Esophagus (tissue), 2 donors: Measurements from ENCODE around the gene FLT3LG. TPM values are rescaled to one million over a fixed set of nuclear protein-coding genes. Genes with fewer than 3 reads are reported as not detected.
"Not testable (repeated sequence)": the region's sequence is repeated elsewhere in the genome, so short reads cannot be mapped to it uniquely, and the experiment has no call there.

Source experiments
- H3K27ac ChIP-seq, 2 donors: one replicate each; pipeline ENCODE4 v1.5.1; 2013; ENCODE audit warnings: low read depth in 2 of 2, mild to moderate bottlenecking in 2 of 2, inconsistent platforms in 1 of 2, low read length in 1 of 2, moderate library complexity in 1 of 2
- H3K27me3 ChIP-seq, 2 donors: one replicate each; pipeline ENCODE4 v1.6.1; 2013; ENCODE audit warnings: low read length in 2 of 2, control low read depth in 1 of 2, mild to moderate bottlenecking in 1 of 2; ENCODE audit not compliant: insufficient read depth in 2 of 2, control insufficient read depth in 1 of 2
- H3K36me3 ChIP-seq, 2 donors: one replicate each; pipeline ENCODE4 v1.6.1; 2013; ENCODE audit warnings: low read length in 1 of 2; ENCODE audit not compliant: control insufficient read depth in 2 of 2, insufficient read depth in 2 of 2
- H3K4me1 ChIP-seq, 2 donors: one replicate each; pipeline ENCODE4 v1.6.1; 2013; ENCODE audit warnings: low read length in 1 of 2; ENCODE audit not compliant: control insufficient read depth in 2 of 2, insufficient read depth in 2 of 2
- H3K4me3 ChIP-seq, 2 donors: one replicate each; pipeline ENCODE4 v1.5.1; 2013; ENCODE audit warnings: low read length in 2 of 2, mild to moderate bottlenecking in 2 of 2, low read depth in 1 of 2, moderate library complexity in 1 of 2
- H3K9me3 ChIP-seq, 2 donors: one replicate each; pipeline ENCODE4 v1.6.1; 2013; ENCODE audit warnings: mild to moderate bottlenecking in 2 of 2, low read depth in 1 of 2, low read length in 1 of 2, moderate library complexity in 1 of 2; ENCODE audit not compliant: control insufficient read depth in 2 of 2, insufficient read depth in 1 of 2
- WGBS, 2 donors: extraction: QIAGEN DNeasy Blood & Tissue Kit; methylation state at CpG; one replicate each; pipeline ENCODE4 v1.1.7; 2013; 5-methylcytosine and 5-hydroxymethylcytosine counted together
- polyA plus RNA-seq, 2 donors: library from polyadenylated mRNA; stranded (reverse); fragments of 200-250 nt; gene quantifications; one replicate each; pipeline ENCODE4 v1.2.3, GENCODE V29; 2013
- donor health status: healthy with polysubstance abuse.
- donor health status: Bipolar disorder and iron deficiency.

Gene FLT3LG
- polyA plus RNA-seq, 2 donors: 7.2 to 9.5 TPM

DNA sequence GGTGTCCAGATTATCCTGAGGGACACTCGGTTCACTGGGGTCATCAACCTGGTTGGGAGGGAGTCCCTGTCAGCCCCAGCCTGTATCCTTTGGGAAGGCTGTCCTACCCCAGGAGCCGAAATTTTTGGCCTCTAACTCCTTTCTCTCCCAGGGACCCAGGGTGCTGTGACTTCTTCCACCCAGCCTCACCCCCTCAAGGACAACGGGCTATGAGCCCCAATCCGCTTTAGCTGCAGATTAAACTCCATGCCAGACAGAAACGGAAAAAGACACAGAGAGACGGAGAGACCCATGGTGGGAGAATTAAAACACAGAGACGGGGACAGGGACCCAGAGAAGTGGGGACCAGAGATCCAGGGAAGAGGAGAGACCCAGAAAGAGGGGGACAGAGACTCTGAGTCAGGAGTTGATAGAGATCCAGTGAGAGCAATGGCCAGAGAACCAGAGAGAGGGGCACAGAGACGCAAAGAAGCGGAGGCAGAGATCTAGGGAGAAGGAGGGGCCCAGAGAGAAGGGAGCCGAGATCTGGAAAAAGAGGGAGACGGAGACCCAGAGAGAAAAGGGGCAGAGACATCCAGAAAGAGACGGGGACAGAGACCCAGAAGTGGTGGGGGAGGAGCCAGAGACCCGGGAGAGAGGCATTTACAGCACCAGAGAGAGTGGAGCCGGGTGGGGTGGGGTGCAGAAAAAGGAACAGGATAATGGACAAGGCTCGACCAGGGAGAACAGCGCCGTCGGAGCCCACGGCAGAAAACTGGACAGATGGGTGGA is 33.4 kb upstream of the FLT3LG start:
- WGBS, 2 donors: 20 to 33% methylated on average over 14 to 18 of the region's 19 CpGs
- Histone ChIP-seq H3K36me3 (no peaks in the 10 kb centered on the region), H3K9me3 (peaks cover 0 to 5% of the 10 kb centered on the region in 2 donors), H3K27ac (no peak overlapping the region), H3K27me3 (peaks cover 0 to 12% of the 10 kb centered on the region in 2 donors), H3K4me3 (no peak overlapping the region), H3K4me1 (peaks cover 2% of the 10 kb centered on the region in 2 donors)

DNA sequence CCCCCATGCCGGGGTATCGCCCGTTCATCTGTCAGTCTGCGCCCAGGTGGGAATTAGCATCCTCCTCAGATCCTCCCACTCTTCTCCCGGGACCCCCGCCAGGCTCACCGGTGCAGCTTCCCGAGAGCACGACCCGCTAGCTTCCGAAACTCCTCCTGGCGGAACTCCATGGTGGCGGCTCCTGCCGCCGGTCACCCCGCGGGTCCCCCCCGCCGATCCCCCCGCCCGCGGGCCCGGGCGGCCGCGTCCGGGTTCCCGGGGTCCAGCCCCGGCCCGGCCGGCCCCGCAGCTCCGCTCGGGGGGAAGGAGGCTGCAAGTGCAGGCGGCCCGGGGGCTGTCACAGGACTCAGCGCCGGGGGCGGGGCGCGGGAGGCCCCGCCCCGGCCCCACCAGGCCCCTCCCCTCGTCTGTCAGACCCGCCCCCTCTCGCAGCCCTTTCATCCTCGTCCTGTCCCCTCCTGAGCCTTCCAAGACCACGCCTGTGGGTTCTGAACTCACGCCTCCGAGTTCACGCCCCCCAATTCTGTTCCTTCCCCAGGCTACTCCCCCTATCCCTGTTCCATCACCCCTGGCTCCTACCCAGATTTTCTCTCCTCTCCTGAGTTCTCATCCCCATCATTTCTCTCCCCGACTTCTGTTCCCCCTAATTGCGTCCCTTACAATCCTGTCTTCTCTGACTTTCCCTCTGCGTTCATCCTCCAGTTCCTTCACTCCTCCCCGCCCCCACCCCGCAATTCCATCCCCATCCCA is 32.6 kb upstream of the FLT3LG start, which contains the start of gene SLC17A7:
TSS of gene SLC17A7 (minus strand) at position 318 of the 750 bp plus-strand sequence. CDS start at position 170, 148 bp downstream.
- Histone ChIP-seq H3K27ac (no peak within 1 kb of the TSS), H3K27me3 (peaks cover 0 to 12% of the 10 kb centered on the region in 2 donors), H3K36me3 (peaks cover 0 to under 1% of the 10 kb centered on the region in 2 donors), H3K9me3 (peaks cover 0 to 3% of the 10 kb centered on the region in 2 donors), H3K4me3 (peak within 1 kb of the TSS in 1 of 2 donors; percentile 61), H3K4me1 (peaks cover 0 to 2% of the 10 kb centered on the region in 2 donors)
- WGBS, 2 donors: 4 to 9% methylated on average over 20 to 56 of the region's 56 CpGs

- Histone ChIP-seq H3K4me1 (peaks cover 0 to 2% of the 10 kb centered on the region in 2 donors), H3K9me3 (no peaks in the 10 kb centered on the region), H3K27ac (no peak overlapping the region), H3K27me3 (peaks cover 0 to 10% of the 10 kb centered on the region in 2 donors), H3K4me3 (peak overlapping the region in 1 of 2 donors; percentile 61), H3K36me3 (peaks cover 0 to 4% of the 10 kb centered on the region in 2 donors)
- 17 to 19% methylated on average over 14 of the region's 14 CpGs for WGBS, 2 donors
Observed at GRCh38 chr19:49441960-49442350, 32.1 kb upstream of the FLT3LG start.

DNA sequence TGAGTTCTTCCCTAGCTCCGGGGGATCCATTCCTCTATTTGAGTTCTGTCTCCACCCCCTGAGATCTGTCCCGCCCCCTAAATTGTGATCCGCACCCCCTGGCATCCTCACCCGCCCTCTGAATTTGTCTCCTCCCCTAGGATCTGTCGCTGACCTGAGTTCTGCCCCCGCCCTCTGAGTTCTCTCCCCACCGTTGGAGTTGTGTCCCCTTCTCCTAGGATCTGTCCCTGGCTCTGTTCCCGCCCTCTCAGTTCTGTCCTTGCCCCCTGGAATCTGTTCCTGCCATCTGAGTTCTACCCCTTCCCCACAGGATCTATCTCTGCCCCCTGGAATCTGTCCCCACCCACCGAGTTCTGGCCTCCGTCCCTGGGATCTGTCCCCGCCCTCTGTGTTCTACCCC is 31.7 kb upstream of the FLT3LG start:
- Histone ChIP-seq H3K27ac (no peak overlapping the region), H3K27me3 (peaks cover 0 to 6% of the 10 kb centered on the region in 2 donors), H3K9me3 (no peaks in the 10 kb centered on the region), H3K4me3 (peak overlapping the region in 1 of 2 donors; percentile 61), H3K4me1 (peaks cover 0 to 2% of the 10 kb centered on the region in 2 donors), H3K36me3 (peaks cover 0 to 8% of the 10 kb centered on the region in 2 donors)
- WGBS, 2 donors: 4 to 6% methylated on average over 11 of the region's 11 CpGs

DNA sequence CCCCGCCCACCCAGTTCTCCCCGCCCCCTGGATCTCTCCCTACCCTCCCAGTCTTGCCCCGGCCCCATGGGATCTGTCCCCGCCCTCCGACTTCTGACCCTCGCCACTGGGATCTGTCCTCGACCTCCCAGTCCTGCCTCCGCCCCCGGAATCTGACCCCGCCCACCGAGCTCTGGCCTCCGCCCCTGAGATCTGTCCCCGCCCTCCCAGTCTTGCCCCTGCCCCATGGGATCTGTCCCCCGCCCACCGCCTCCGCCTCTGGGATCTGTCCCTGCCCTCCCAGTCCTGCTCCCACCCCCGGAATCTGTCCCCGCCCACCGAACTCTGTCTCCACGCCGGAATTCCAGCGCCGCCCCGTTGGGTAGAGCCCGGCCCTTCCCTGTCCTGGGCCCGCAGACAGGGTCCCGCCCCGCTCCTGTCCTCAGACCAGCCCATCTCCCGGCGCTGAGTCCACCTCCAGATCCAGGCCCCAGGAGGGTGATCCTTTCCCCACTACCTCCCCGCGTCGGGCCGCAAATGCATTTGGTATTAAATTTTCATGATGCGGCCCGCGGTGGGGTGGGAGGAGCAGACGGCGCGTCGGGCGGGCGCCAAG is 31.1 kb upstream of the FLT3LG start:
- Histone ChIP-seq H3K27me3 (peaks cover 0 to 5% of the 10 kb centered on the region in 2 donors), H3K9me3 (no peaks in the 10 kb centered on the region), H3K27ac (peak overlapping the region; percentile 80 to 86), H3K4me3 (peak overlapping the region; percentile 61 to 70), H3K4me1 (peaks cover 0 to 2% of the 10 kb centered on the region in 2 donors), H3K36me3 (peaks cover 0 to 9% of the 10 kb centered on the region in 2 donors)
- 1 to 2% methylated on average over 42 to 43 of the region's 43 CpGs for WGBS, 2 donors

GRCh38 chr19:49443366-49444099 is 30.5 kb upstream of the FLT3LG start:
- Histone ChIP-seq H3K4me1 (peaks cover 0 to 2% of the 10 kb centered on the region in 2 donors), H3K27ac (peak overlapping the region; percentile 80 to 86), H3K36me3 (peaks cover 3 to 11% of the 10 kb centered on the region in 2 donors), H3K9me3 (no peaks in the 10 kb centered on the region), H3K4me3 (peak overlapping the region; percentile 61 to 70), H3K27me3 (peaks cover 0 to 5% of the 10 kb centered on the region in 2 donors)
- 0% methylated on average over 46 to 47 of the region's 47 CpGs for WGBS, 2 donors

GRCh38 chr19:49444100-49444700 is 29.8 kb upstream of the FLT3LG start:
- WGBS, 2 donors: 46 to 60% methylated on average over 5 of the region's 5 CpGs

DNA sequence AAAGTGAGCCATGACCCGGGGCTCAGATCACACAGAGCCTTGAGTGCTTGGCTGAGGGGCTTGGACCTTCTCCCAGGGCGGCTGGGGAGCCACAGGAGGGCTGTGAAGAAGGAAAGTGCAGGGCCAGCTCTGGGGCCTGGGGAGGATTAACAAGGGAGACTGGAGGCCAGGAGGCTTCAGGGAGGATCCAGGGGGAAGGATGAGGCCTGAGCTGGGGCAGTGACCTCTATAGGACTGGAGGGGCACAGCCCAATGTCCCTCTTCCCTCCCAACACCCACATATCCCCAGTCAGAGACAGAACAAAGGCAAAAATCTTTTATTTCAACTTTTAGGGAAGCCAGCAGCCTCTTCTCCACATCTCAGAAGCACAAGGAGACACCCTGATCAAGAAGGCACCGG is 28.0 kb upstream of the FLT3LG start:
- no peaks in the 10 kb centered on the region for H3K9me3 ChIP-seq
- H3K27ac ChIP-seq: no peak overlapping the region
- H3K4me1 ChIP-seq: peaks cover 0 to 2% of the 10 kb centered on the region in 2 donors
- H3K36me3 ChIP-seq: peaks cover 5 to 16% of the 10 kb centered on the region in 2 donors
- no peak overlapping the region for H3K4me3 ChIP-seq
- WGBS, 2 donors: 66 to 87% methylated on average over 3 of the region's 3 CpGs
- H3K27me3 ChIP-seq: peaks cover 0 to 5% of the 10 kb centered on the region in 2 donors

More at GRCh38 chr19:49444100-49444700, 29.8 kb upstream of the FLT3LG start:
- H3K36me3 ChIP-seq: peaks cover 5 to 13% of the 10 kb centered on the region in 2 donors
- not testable (repeated sequence) for H3K4me1 ChIP-seq, H3K27ac ChIP-seq, H3K27me3 ChIP-seq, H3K9me3 ChIP-seq, H3K4me3 ChIP-seq
